DND-41 (cell line): ENCODE results near the gene PCAT6.
A peak's percentile ranks its signal among the peaks of the same experiment; 100 is the strongest.

ENCODE experiments used
- ATAC-seq: fragments of 200-7000 bp; cut with Tn5 transposase; 3 replicates; pipeline ENCODE4 v1.9.1; 2021; ENCODE audit warnings: low read depth; ENCODE audit not compliant: insufficient read depth
- DNase-seq: peaks from one replicate; pipeline ENCODE4 v3.0.0-alpha.2; 2020
- H2AFZ ChIP-seq: 2 replicates; pipeline ENCODE4 v1.6.0; 2012; ENCODE audit warnings: low read depth, low read length
- H3K27ac ChIP-seq: 2 replicates; pipeline ENCODE4 v1.5.1; 2012; ENCODE audit warnings: low read length, inconsistent platforms
- H3K27me3 ChIP-seq: fragments of 200-600 bp; sonication (generic); 2 replicates; pipeline ENCODE4 v1.6.0; 2012; ENCODE audit warnings: low read length, mild to moderate bottlenecking, inconsistent platforms; ENCODE audit not compliant: insufficient read depth, poor library complexity
- H3K36me3 ChIP-seq: 2 replicates; pipeline ENCODE4 v1.5.1; 2012; ENCODE audit warnings: low read length, inconsistent platforms; ENCODE audit not compliant: insufficient read depth
- H3K4me1 ChIP-seq: 2 replicates; pipeline ENCODE4 v1.5.1; 2012; ENCODE audit warnings: mild to moderate bottlenecking, low read length; ENCODE audit not compliant: insufficient read depth
- H3K4me2 ChIP-seq: 2 replicates; pipeline ENCODE4 v1.6.0; 2012; ENCODE audit warnings: mild to moderate bottlenecking, moderate library complexity, low read length, inconsistent platforms; ENCODE audit not compliant: insufficient read depth
- H3K4me3 ChIP-seq, 2 experiments: fragments of 200-600 bp in 1 of 2; shearing (Covaris generic) in 1 of 2; 2 replicates each; pipeline ENCODE4 v1.5.1; 2012 to 2016; ENCODE audit warnings: inconsistent platforms in 2 of 2, low read length in 2 of 2, mild to moderate bottlenecking in 2 of 2, low read depth in 1 of 2, moderate library complexity in 1 of 2
- H3K79me2 ChIP-seq: 2 replicates; pipeline ENCODE4 v1.6.0; 2012; ENCODE audit warnings: low read length, inconsistent platforms; ENCODE audit not compliant: insufficient read depth
- H3K9ac ChIP-seq: 2 replicates; pipeline ENCODE4 v1.6.0; 2012; ENCODE audit warnings: low read depth, mild to moderate bottlenecking, inconsistent platforms, low read length, moderate library complexity
- H3K9me3 ChIP-seq: 2 replicates; pipeline ENCODE4 v1.5.1; 2012; ENCODE audit warnings: low read length, moderate library complexity, mild to moderate bottlenecking, inconsistent platforms; ENCODE audit not compliant: insufficient read depth, severe bottlenecking
- H4K20me1 ChIP-seq: 2 replicates; pipeline ENCODE4 v1.6.0; 2012; ENCODE audit warnings: low read length; ENCODE audit not compliant: insufficient read depth
- EZH2 ChIP-seq: IDR thresholded peaks from 3 replicates; pipeline ENCODE4 v1.6.1; 2012; ENCODE audit warnings: borderline replicate concordance, low read depth, mild to moderate bottlenecking, moderate library complexity, low read length, inconsistent platforms; ENCODE audit not compliant: severe bottlenecking
- TF ChIP-seq, protein P1 (sequence below): IDR thresholded peaks from 2 replicates; pipeline ENCODE4 v1.5.1; 2012; ENCODE audit warnings: borderline replicate concordance, low read length, moderate library complexity, mild to moderate bottlenecking; ENCODE audit not compliant: poor library complexity, severe bottlenecking; ENCODE audit errors: extremely low read depth

Gene PCAT6

GRCh38 chr1:202831906-202832305, 21.2 kb downstream of the PCAT6 start:
- no peak for ATAC-seq
- Histone ChIP-seq H3K79me2 (no peaks in the 10 kb centered on the region), H3K9me3 (no peaks in the 10 kb centered on the region), H3K27ac (no peak overlapping the region), H3K36me3 (no peaks in the 10 kb centered on the region), H3K4me1 (no peaks in the 10 kb centered on the region), H3K27me3 (peaks cover 24% of the 10 kb centered on the region), H3K9ac (no peak overlapping the region), H2AFZ (no peak overlapping the region), H4K20me1 (no peaks in the 10 kb centered on the region; the same call in 1 of the 2 replicates), H3K4me2 (no peak overlapping the region), H3K4me3 (no peak overlapping the region)
- DNase-seq: no peak
- TF ChIP-seq, protein P1, sequence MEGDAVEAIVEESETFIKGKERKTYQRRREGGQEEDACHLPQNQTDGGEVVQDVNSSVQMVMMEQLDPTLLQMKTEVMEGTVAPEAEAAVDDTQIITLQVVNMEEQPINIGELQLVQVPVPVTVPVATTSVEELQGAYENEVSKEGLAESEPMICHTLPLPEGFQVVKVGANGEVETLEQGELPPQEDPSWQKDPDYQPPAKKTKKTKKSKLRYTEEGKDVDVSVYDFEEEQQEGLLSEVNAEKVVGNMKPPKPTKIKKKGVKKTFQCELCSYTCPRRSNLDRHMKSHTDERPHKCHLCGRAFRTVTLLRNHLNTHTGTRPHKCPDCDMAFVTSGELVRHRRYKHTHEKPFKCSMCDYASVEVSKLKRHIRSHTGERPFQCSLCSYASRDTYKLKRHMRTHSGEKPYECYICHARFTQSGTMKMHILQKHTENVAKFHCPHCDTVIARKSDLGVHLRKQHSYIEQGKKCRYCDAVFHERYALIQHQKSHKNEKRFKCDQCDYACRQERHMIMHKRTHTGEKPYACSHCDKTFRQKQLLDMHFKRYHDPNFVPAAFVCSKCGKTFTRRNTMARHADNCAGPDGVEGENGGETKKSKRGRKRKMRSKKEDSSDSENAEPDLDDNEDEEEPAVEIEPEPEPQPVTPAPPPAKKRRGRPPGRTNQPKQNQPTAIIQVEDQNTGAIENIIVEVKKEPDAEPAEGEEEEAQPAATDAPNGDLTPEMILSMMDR: no peak
- TF ChIP-seq EZH2: no peak

GRCh38 chr1:202834771-202835547, 24.2 kb downstream of the PCAT6 start:
- Histone ChIP-seq H3K27ac (no peak overlapping the region), H4K20me1 (no peaks in the 10 kb centered on the region; the same call in 1 of the 2 replicates), H3K9ac (no peak overlapping the region), H3K4me2 (no peak overlapping the region), H3K36me3 (no peaks in the 10 kb centered on the region), H3K9me3 (no peaks in the 10 kb centered on the region), H3K4me3 (no peak overlapping the region), H3K27me3 (peaks cover 28% of the 10 kb centered on the region), H3K4me1 (no peaks in the 10 kb centered on the region), H2AFZ (no peak overlapping the region), H3K79me2 (no peaks in the 10 kb centered on the region)
- ATAC-seq (no peak), DNase-seq (no peak)
- TF ChIP-seq, protein P1: no peak
- no peak for TF ChIP-seq EZH2

DNA sequence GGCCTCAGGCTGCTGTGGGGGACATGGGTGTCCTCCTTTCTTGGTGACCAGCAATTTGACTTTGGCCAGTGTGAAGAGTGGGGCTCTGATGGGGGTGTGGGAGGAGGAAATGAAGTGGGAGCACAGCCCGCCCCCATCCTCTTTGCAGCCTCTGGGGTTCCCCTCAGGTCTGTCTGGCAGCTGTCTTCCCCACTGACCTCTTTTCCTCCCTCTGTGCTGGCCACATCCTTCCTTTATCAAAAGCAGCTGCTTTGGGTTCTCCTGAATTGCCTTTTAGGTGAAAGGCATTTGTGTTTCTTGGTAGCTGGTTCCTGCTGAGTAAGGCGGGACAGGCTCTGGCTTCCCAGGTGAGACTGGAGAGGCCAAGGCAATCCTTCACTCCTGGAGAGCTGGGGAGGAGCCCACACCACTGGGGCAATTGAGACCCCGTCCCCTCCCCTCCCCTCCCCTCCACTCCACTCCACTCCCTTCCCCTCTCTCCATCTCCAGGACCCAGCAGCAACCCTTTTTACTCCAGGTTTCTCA, 24.9 kb downstream of the PCAT6 start:
- no peaks in the 10 kb centered on the region for H3K36me3 ChIP-seq
- ATAC-seq: peak; percentile 78
- H3K27ac ChIP-seq: no peak overlapping the region
- H4K20me1 ChIP-seq: no peaks in the 10 kb centered on the region; the same call in 1 of the 2 replicates
- no peaks in the 10 kb centered on the region for H3K79me2 ChIP-seq
- no peaks in the 10 kb centered on the region for H3K4me1 ChIP-seq
- no peak overlapping the region for H3K9ac ChIP-seq
- no peak overlapping the region for H3K4me2 ChIP-seq
- H3K9me3 ChIP-seq: no peaks in the 10 kb centered on the region
- no peak overlapping the region for H2AFZ ChIP-seq
- no peak overlapping the region for H3K4me3 ChIP-seq
- TF ChIP-seq, protein P1: no peak
- no peak for TF ChIP-seq EZH2
- peak; percentile 13 for DNase-seq
- peaks cover 28% of the 10 kb centered on the region for H3K27me3 ChIP-seq
